ENCODE results near the gene GPR26.

The GPR26 gene

DNA sequence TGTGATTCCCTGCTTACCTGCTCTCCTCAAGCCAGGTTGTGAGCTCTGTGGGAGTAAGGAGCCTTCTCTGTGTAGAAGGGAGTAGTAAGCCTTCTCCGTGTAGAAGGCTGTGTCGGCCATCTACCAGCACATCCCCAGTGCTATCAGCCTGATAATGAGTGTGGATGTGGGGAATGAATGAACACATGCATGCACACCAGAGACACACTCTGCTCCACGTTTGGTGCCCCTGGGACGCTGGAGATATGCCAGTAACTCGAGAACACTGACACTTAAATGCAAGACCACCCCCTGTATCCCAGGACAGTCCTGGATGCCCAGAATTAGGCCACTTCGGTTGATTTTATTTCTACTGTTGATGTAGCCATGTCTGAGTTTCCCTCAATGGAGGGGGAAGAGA lies 21.1 kb upstream of the GPR26 start:
- H3K27ac ChIP-seq: no peak overlapping the region
- no peak overlapping the region for H3K4me3 ChIP-seq

DNA sequence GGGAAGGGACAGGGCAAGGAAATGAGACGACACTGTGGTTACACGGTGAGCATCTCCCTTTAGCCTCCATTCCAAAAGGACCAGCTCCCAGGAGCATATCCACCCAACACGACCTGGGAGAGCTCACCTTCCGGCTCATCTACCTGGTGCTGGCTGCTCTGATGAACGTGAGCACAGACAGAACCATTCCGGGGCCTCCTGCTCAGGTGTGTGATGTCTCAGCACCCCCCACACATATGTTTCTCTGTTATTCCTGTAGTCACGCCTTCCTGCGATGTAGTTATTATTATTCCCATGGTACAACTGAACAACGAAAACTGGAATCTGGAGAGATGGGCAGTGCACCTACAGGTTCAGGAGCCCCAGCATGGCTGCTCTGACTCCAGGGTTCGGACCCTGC lies 20.5 kb upstream of the GPR26 start:
- no peak overlapping the region for H3K4me3 ChIP-seq
- no peak overlapping the region for H3K27ac ChIP-seq

DNA sequence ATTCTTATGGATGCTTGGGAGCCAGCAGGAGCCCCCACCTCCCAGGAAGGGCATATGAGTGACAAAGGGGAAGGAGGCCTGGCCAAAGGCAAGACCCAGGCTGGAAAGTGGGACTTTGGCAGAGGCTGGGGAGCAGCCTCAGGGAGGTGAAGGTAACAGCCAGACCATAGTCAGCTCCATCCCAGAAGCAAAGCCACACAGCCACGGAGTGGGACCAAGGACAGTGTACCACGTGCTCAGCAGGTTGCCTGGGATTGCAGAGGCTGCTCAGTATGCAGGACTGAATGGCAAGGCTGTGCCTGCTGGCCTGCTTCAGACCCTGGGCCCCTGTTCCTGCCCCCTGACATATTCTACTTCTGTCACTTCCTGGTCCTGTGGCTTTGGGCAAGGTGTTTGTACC lies 17.6 kb upstream of the GPR26 start:
- no peak overlapping the region for H3K4me3 ChIP-seq

GRCh38 chr10:123649676-123650075 lies 16.5 kb upstream of the GPR26 start:
- Histone ChIP-seq H3K27ac (no peak overlapping the region), H3K4me3 (no peak overlapping the region)

More for the DNA sequence above, 17.6 kb upstream of the GPR26 start:
- H3K27ac ChIP-seq: no peak overlapping the region

DNA sequence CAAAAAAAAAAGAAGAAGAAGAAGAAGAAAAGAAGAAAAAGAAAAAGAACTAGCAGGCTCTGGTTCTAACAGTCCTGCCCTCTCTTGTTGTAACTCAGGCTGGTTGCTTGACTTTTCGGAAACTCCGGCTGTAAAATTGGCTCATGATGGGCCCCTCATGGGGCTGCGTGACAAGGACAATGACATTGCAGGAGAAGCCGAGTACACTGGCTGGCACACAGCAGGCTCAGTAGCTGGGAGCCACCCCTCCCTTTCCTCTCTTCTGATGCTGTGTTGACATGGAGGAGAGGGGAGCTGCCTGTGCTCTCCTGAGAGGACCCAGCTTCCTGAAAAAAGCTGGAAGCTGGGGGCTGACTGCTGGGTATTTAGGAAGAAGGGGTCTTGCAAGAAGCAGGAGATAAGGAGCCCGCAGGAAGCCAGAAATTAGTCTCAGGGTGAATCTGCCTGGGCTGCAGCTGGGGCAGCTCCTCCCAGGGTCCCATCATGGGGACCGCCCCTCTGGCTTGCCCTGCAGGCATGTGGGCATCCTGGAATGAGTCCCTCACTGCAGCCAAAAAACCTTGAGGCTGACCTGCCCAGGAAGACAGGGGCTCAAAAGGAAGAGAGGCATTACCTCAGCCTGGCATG lies 14.6 kb upstream of the GPR26 start:
- Histone ChIP-seq H3K4me3 (no peak overlapping the region), H3K27ac (no peak overlapping the region)

DNA sequence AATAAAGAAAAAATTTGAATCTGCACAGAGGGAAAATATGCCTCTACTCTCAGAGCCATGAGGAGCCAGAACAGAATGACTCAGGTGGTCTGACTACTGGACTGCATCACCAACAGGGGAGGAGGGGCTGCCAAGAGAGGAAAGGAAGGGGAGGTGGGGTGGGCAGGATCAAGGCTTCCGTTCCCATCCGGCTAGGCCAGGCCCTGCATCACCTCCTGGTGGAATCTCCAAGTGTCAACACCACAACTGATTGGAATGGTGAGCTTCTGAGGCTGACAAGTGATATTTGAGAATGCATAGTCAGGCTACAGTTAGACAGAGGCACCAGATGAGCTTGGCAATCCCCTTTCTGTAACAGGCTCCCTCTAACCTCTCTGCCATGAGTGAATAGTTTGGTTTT lies 10.4 kb upstream of the GPR26 start:
- H3K27ac ChIP-seq: no peak overlapping the region
- H3K4me3 ChIP-seq: no peak overlapping the region

DNA sequence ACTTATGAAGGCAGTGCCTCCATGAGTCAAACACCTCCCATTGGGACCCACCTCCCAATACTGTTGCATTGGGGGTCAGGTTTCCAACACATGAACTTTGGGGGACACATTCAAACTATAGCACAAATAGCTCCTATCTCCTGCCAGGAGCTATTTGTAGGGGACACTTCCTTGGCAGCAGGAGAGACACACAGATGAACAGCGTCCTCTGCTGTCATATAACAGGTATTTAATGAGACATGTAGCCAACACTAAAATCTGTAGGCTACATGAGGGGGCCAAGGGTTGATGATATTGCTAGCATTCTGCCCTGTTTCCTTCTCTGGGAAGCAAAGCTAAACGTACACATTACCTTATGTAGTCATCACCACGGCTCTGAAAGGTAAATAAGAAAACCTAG lies 2.6 kb upstream of the GPR26 start:
- Histone ChIP-seq H3K27ac (no peak overlapping the region), H3K4me3 (no peak overlapping the region)

GRCh38 chr10:123665491-123666286 lies 466 bp upstream of the GPR26 start:
- Histone ChIP-seq H3K4me3 (no peak overlapping the region), H3K27ac (no peak overlapping the region)

DNA sequence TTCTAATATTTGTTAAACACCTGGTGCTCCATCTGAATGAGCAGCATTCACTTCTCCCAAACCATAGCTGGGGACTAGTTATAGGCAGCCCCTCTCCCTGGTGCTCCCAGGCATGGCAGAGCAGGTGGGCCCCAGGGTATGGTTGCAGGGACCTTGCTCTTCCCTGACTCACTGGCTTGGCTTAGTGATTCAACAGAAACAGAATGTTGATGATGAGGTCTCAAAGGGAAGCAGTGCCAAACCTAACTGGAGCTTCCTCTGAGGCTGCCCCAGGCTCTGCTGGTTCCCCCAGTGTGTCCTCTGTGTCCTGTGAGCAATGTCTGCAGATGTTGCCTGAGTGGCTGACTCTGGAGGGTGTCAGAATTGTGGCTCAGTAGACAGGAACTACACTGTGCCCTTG lies 3.7 kb downstream of the GPR26 start:
- Histone ChIP-seq H3K27ac (no peak overlapping the region), H3K4me3 (no peak overlapping the region)

- no peak overlapping the region for H3K4me3 ChIP-seq
Observed at GRCh38 chr10:123673198-123673597, 7.0 kb downstream of the GPR26 start.

GRCh38 chr10:123674741-123675140 lies 8.6 kb downstream of the GPR26 start:
- no peak overlapping the region for H3K4me3 ChIP-seq
- no peak overlapping the region for H3K27ac ChIP-seq

More at GRCh38 chr10:123673198-123673597, 7.0 kb downstream of the GPR26 start:
- H3K27ac ChIP-seq: no peak overlapping the region

- H3K27ac ChIP-seq: no peak overlapping the region
- H3K4me3 ChIP-seq: no peak overlapping the region
Observed at GRCh38 chr10:123675811-123676210, 9.7 kb downstream of the GPR26 start.

DNA sequence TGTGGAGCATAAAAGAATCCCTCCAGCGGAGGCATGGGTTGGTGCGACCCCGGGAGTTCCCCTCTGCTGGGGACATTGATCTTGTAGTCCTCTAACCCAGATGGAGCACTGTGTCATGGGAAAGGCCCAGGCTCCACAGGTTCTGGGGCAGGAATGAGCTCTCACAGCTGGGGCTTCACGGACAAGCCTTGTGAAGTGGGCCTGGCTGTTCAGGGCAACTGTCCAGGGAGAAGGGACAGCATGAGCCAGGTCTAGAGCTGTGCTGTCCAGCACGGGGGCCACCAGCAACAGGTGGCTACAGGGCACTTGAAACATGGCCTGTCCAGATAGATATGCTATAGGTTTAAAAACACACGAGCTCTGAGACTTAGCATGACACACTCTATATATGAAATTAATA lies 11.4 kb downstream of the GPR26 start:
- Histone ChIP-seq H3K4me3 (no peak overlapping the region), H3K27ac (no peak overlapping the region)

DNA sequence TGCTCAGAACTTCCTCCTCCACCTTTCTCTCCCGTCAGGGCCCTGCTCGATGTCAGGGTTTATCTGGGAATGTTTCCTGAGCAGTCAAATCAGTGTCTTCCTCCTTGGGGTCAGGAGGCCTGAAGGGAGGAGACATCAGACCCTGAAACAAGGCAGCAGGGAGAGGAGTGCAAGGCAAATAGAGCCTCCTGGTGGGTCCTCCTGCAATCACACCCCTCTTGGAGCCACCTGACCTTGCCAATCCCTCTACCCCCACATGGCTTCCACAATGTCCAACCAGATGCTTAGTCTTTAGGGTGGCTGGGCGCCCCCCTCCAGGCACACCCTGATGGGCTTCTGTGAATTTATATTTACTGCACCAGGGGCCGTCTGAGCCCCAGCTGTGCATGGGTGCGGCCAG lies 12.2 kb downstream of the GPR26 start:
- H3K27ac ChIP-seq: no peak overlapping the region
- no peak overlapping the region for H3K4me3 ChIP-seq

DNA sequence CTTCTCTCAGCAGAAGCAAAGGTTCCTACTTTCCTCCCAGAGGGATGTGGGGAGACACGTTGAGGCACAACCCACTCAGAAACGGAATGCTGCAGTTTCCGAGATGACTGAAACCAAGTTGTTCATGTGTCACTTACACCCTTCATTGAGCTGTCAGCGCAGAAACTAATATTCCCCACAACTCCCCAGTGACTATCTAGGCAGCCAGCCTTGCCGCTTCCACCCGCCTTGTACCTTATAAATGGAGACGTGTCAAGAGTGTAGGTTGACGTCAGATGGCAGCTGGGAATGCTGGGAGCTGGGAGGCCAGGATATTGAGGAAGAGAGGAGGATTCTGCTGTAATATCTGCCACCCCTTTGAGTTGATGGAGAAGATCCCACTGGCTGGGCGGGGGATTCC lies 15.1 kb downstream of the GPR26 start:
- no peak overlapping the region for H3K27ac ChIP-seq
- H3K4me3 ChIP-seq: no peak overlapping the region

DNA sequence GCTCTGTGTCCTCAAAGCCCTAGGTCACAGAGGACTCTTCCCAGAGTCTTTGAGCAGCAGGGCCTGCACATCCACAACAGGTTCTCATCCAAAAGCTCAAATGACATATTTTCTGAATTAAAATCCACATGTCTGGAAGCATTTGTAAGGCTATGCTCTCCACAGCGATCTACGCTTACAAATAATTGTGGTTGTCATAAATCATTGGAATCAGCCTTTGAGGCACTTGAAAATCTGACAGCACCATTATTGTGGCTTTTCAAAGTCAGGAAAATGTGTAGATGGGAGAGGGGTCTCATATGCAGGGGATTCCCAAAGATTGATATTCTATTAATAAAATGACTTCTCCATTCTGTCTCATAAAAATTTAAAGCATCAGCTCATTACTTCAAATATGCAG lies 16.3 kb downstream of the GPR26 start:
- H3K4me3 ChIP-seq: no peak overlapping the region
- no peak overlapping the region for H3K27ac ChIP-seq

- no peak overlapping the region for H3K27ac ChIP-seq
- no peak overlapping the region for H3K4me3 ChIP-seq
Observed at GRCh38 chr10:123683459-123683858, 17.3 kb downstream of the GPR26 start.

DNA sequence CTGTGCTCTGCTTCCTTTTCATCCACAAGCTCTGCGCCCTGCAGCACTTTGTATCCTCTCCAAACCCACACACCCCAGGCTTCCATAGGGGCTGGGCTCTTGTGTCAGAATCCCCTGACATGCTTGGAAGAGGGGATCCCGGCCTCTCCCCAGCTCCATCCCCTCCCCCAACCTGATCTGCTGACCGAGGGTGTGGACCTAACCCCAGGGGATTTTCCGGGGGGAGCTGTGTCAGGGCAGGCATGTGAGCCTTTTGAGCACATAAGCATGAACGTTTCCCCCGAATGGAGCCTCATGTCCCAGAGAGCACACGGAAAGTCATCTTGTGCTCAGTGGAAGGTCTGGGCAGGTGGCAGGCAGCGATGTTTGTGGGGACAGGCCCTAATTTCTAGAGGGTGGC lies 17.7 kb downstream of the GPR26 start:
- no peak overlapping the region for H3K27ac ChIP-seq
- no peak overlapping the region for H3K4me3 ChIP-seq

DNA sequence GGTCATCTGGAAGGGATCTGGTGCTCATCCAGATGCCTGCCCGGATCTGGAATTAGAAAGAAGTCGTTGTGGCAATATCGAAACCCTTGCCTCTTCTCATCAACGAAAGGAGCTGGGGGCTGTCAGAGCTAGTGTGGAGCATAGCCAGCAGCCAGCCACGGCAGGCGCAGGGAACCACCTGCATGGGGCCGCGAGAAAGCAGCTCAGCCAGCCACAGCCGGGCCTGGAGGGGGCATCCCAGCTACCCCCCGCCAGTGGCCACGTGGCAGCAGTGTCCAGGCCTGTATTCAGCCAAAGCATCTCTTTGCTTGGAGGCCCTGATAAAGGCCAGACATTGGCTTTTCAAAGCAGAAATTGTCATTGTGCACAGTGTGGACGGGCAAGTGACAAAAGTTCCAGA lies 19.1 kb downstream of the GPR26 start:
- no peak overlapping the region for H3K27ac ChIP-seq
- no peak overlapping the region for H3K4me3 ChIP-seq

GRCh38 chr10:123687758-123688157 lies 21.6 kb downstream of the GPR26 start:
- no peak overlapping the region for H3K27ac ChIP-seq
- H3K4me3 ChIP-seq: no peak overlapping the region

DNA sequence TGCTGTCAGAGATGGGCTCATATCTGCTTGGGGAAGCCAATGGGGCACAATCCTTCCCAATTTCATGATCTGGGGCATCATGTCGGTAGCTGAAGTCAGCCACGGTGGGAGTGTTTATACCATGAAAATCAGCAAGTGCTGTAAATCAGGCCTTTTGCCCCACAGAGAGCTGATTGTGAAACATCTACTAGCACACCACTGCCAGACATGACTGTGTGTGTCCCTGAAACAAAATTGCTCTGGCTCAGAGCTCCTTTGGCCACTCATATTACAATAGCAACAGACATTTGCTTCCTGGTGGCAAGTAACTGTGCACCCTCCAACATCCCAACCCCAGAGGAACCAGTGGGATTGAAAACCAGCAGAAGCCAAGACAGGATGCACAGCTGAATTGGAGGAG lies 23.7 kb downstream of the GPR26 start:
- H3K4me3 ChIP-seq: no peak overlapping the region
- no peak overlapping the region for H3K27ac ChIP-seq

Data from skin epidermis (tissue), 12 donors.